HG02642 (cell line): ENCODE data around the gene NSRP1.
"Not testable (repeated sequence)": the region's sequence is repeated elsewhere in the genome, so short reads cannot be mapped to it uniquely, and the experiment has no call there.

Experiments
- ATAC-seq: cut with Tn5 transposase; IDR thresholded peaks from one replicate; pipeline ENCODE4 v1.9.1; 2021; ENCODE audit warnings: mild to moderate bottlenecking; ENCODE audit not compliant: unreplicated experiment, poor library complexity

The NSRP1 gene

GRCh38 chr17:30173649-30174048, 57.0 kb downstream of the NSRP1 start:
- ATAC-seq: peak; percentile 81

- ATAC-seq: no peak
Observed at GRCh38 chr17:30174556-30174955, 57.9 kb downstream of the NSRP1 start.

- no peak for ATAC-seq
Observed at GRCh38 chr17:30176855-30177254, 60.2 kb downstream of the NSRP1 start.

GRCh38 chr17:30186761-30187160, 70.1 kb downstream of the NSRP1 start:
- no peak for ATAC-seq

GRCh38 chr17:30187573-30187972, 71.0 kb downstream of the NSRP1 start:
- ATAC-seq: no peak

GRCh38 chr17:30188211-30188939, 71.8 kb downstream of the NSRP1 start:
- ATAC-seq: no peak

GRCh38 chr17:30191072-30191471, 74.5 kb downstream of the NSRP1 start:
- ATAC-seq: no peak

- no peak for ATAC-seq
Observed at GRCh38 chr17:30196504-30196903, 79.9 kb downstream of the NSRP1 start.

- no peak for ATAC-seq
Observed at GRCh38 chr17:30197416-30197815, 80.8 kb downstream of the NSRP1 start.

GRCh38 chr17:30199600-30199999, 83.0 kb downstream of the NSRP1 start:
- no peak for ATAC-seq

GRCh38 chr17:30200106-30200505, 83.5 kb downstream of the NSRP1 start:
- no peak for ATAC-seq

GRCh38 chr17:30200656-30201055, 84.0 kb downstream of the NSRP1 start:
- not testable (repeated sequence) for ATAC-seq

- no peak for ATAC-seq
Observed at GRCh38 chr17:30203471-30203981, 86.9 kb downstream of the NSRP1 start.

GRCh38 chr17:30207655-30208054, 91.0 kb downstream of the NSRP1 start:
- ATAC-seq: no peak

- ATAC-seq: no peak
Observed at GRCh38 chr17:30208214-30208613, 91.6 kb downstream of the NSRP1 start.

- ATAC-seq: no peak
Observed at GRCh38 chr17:30209930-30210329, 93.3 kb downstream of the NSRP1 start.

GRCh38 chr17:30210366-30210765, 93.8 kb downstream of the NSRP1 start:
- ATAC-seq: no peak

GRCh38 chr17:30210901-30211300, 94.3 kb downstream of the NSRP1 start:
- ATAC-seq: no peak

GRCh38 chr17:30211371-30211770, 94.8 kb downstream of the NSRP1 start:
- ATAC-seq: no peak

GRCh38 chr17:30212750-30213149, 96.1 kb downstream of the NSRP1 start:
- peak; percentile 74 for ATAC-seq

- no peak for ATAC-seq
Observed at GRCh38 chr17:30217054-30217453, 100.4 kb downstream of the NSRP1 start.

GRCh38 chr17:30217746-30218245, 101.2 kb downstream of the NSRP1 start:
- no peak for ATAC-seq
